ENCODE measurements around the gene ACADS.

The ACADS gene

DNA sequence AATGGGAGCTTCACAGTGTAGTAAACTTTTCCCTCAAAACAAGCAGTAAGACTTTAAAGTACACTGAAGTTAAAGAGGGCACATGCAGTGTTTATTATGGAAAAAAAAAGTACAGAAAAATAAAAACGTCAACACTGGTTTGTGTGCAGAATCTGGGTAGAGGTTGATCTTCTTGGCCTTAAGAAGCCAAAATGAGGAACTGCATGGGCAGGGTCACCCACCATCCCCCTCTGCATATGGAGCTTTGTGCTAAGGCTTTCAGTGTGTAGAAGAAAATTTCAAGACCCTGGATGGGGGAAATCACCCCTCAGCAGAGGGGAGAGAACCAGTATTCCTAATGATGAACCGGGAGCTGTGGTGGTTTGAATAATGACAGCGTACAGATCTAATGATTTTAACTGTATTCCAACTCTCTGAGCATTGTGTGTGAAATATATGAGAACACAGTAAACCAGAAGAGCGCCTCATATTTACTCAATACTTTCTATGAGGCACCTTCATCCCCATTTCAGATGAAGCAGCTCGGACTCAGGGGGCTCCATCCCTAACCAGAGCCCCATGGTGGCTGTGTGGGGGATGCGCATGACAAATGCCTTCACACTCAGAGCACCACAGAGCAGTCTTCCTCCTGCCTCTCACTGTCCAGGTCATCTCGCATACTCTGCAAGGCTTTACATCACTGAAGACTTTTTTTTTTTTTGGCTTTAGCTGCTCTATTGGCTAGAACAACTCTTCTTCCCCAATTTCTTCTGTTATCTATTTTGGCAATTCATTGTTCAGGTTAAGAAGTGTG is 33.4 kb downstream of the ACADS start:
- DNase-seq (ENCODE audit: low spot score) = no peak
- TF ChIP-seq, protein P1, sequence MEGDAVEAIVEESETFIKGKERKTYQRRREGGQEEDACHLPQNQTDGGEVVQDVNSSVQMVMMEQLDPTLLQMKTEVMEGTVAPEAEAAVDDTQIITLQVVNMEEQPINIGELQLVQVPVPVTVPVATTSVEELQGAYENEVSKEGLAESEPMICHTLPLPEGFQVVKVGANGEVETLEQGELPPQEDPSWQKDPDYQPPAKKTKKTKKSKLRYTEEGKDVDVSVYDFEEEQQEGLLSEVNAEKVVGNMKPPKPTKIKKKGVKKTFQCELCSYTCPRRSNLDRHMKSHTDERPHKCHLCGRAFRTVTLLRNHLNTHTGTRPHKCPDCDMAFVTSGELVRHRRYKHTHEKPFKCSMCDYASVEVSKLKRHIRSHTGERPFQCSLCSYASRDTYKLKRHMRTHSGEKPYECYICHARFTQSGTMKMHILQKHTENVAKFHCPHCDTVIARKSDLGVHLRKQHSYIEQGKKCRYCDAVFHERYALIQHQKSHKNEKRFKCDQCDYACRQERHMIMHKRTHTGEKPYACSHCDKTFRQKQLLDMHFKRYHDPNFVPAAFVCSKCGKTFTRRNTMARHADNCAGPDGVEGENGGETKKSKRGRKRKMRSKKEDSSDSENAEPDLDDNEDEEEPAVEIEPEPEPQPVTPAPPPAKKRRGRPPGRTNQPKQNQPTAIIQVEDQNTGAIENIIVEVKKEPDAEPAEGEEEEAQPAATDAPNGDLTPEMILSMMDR (IDR thresholded peaks at IDR 0.05; ENCODE audit: borderline replicate concordance, control extremely low read depth, extremely low read depth, insufficient read depth, missing control alignments) = no peak
- in situ Hi-C loops (cut with MboI; ENCODE audit: low sequenced_read_pairs, unreplicated experiment) = no loop called here

DNA sequence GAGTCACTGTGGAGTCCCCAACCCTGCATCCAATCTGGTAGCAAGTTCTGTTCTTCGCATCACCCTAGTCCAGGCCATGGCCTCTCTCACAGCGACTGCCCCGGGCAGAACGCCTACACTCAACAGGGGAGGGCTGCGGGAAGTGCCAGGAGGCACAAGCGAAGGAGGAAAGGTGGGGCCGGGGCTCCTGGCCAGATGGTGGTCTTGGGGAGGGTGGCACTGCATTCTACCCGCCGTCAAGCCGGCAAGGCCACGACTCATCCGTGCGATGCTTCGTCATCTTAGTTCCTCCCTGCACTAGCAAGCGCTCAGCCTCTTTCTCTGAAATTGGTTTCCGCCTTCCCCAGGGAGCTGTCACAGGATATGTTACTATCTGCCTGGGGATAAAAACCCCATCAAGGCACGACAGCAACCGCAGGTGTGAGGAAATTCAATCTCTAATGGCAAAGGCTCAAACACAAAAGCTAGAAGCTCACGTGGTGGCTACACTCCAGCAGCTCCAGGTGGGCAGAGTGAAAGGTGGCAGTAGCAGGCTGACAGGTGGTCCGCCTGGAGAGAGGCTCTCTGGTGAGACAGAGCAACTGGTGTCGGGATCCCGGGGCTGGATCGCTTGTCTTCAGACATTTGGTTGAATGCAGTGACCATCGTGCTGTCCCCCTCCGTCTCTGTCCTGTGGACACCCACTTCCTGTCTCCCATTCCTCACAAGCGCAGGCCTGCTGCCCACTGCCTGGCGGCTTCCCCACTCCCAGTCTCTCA is 34.1 kb downstream of the ACADS start:
- TF ChIP-seq, protein P1 (IDR thresholded peaks at IDR 0.05; ENCODE audit: borderline replicate concordance, control extremely low read depth, extremely low read depth, insufficient read depth, missing control alignments) = no peak
- DNase-seq (ENCODE audit: low spot score) = no peak
- in situ Hi-C loops (cut with MboI; ENCODE audit: low sequenced_read_pairs, unreplicated experiment) = no loop called here

DNA sequence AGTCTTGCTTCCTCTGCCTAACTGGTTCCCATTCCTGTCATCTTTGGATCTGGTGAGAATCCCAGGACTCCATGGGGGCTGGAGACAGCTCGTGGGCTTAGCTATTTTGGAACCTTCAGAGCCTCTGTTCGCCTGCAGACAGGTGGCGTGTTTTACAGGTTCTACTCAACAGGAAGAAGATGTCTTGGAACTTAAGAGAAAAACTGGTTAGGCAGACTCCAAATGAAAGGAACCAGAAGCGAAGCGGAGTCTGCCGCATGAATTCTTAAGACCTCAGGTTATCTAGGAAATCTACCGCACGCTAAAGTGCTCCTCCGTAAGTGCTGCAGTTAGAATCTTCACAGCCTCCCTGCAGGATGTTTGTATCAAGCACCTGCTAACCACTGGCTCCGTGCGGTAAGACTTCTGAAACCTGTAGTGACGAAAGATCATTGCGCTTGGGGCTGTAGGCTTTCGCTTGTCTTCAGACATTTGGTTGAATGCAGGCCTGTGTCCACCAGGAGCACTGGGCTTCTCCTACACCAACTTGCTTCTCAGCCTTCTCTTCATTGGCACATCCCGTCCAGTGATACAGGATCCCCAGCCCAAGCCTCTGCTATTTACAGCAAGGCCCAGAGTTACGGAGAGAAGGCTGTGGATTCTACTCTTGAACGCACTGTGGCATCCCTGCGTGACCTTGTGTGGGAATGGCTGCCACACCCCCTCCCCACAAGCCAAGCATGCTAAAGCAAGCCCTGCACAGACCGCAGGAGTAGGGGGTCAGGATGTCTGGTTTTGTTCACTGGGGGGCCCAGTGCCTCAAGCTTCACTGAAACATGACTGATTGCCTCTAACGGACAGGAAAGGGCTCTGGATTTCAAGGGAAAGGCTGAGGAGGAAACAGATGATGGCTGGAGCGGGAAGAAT is 35.0 kb downstream of the ACADS start:
- no peak for DNase-seq (ENCODE audit: low spot score)
- in situ Hi-C loops (cut with MboI; ENCODE audit: low sequenced_read_pairs, unreplicated experiment) = no loop called here
- TF ChIP-seq, protein P1 (IDR thresholded peaks at IDR 0.05; ENCODE audit: borderline replicate concordance, control extremely low read depth, extremely low read depth, insufficient read depth, missing control alignments) = no peak

DNA sequence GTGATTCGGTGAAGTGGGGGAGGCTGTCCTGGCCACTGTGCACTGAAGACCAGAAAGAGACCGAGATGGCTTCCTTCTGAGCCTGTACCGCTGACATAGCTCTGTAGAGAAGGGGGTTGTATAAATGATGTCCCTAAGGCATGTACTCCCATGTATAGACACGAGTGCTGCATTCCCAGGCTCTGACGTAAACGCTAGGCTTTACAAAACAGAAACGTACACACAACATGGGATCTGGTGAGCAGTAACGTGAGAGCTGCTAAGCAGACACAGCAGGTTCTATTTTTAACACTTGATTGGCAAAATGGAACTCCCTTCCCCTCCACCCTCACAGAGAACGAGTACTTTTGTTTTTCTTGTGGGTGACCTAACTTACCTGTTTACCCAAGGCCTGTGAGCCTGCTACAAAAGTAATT is 35.9 kb downstream of the ACADS start:
- DNase-seq (ENCODE audit: low spot score) = no peak
- TF ChIP-seq, protein P1 (IDR thresholded peaks at IDR 0.05; ENCODE audit: borderline replicate concordance, control extremely low read depth, extremely low read depth, insufficient read depth, missing control alignments) = no peak
- in situ Hi-C loops (cut with MboI; ENCODE audit: low sequenced_read_pairs, unreplicated experiment) = no loop called here

DNA sequence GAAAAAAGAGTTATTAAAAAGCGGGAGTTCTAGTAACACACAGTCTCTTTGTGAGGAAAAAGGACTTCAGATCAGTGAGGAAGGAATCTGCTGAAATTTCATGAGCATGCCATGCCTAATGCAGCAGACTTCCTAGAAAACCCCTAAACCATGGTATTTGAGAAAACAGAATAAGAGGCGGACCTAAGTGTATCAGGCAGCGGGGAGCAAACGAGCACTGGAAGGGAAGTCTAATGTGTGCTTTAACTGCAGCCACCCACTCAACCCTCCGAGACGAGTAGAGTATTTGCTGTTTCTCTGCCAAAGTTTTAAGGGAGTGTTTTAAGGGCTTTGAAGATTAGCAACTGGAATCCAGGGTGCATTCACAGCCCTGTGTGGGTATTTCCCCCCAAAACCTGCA is 36.5 kb downstream of the ACADS start:
- in situ Hi-C loops (cut with MboI; ENCODE audit: low sequenced_read_pairs, unreplicated experiment) = no loop called here
- TF ChIP-seq, protein P1 (IDR thresholded peaks at IDR 0.05; ENCODE audit: borderline replicate concordance, control extremely low read depth, extremely low read depth, insufficient read depth, missing control alignments) = no peak
- no peak for DNase-seq (ENCODE audit: low spot score)

DNA sequence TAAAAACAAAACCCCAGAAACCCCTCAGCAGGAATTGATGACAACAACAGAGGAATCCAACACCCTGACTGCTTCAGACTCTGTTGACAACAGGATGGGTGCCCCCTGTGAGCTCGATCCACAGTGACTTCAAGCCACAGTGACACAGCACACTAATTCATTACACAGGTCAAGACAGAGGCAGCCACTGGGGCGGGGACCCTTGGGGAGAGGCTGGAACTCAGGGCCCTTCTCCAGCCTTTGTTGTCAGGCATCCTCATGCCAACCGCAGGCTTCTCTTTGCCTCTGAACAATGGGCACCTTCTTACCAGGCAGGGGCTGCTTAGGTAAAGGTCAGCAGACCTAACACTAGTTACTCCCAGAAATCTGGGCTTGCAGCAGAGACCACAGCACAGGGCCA is 37.6 kb downstream of the ACADS start:
- no peak for DNase-seq (ENCODE audit: low spot score)
- TF ChIP-seq, protein P1 (IDR thresholded peaks at IDR 0.05; ENCODE audit: borderline replicate concordance, control extremely low read depth, extremely low read depth, insufficient read depth, missing control alignments) = no peak
- in situ Hi-C loops (cut with MboI; ENCODE audit: low sequenced_read_pairs, unreplicated experiment) = no loop called here

Data from GM13976 (cell line).